H9 (cell line): ENCODE results near the gene CCNC. TPM values are rescaled to one million over a fixed set of nuclear protein-coding genes. Genes with fewer than 3 reads are reported as not detected.

Source experiments
- DNase-seq: peaks from one replicate; pipeline ENCODE4 v3.0.0-alpha.2; 2017
- H2AFZ ChIP-seq: one replicate; pipeline ENCODE4 v1.6.1; 2013; ENCODE audit warnings: mild to moderate bottlenecking, low read length, control low read depth, moderate library complexity
- H2AK5ac ChIP-seq: 2 replicates; pipeline ENCODE4 v1.6.1; 2013; ENCODE audit warnings: low read length, control low read depth, mixed read lengths; ENCODE audit not compliant: insufficient read length
- H2BK120ac ChIP-seq: one replicate; pipeline ENCODE4 v1.6.1; 2013; ENCODE audit warnings: low read depth, mild to moderate bottlenecking, low read length, control low read depth, inconsistent platforms; ENCODE audit not compliant: poor library complexity, severe bottlenecking
- H2BK12ac ChIP-seq: 2 replicates; pipeline ENCODE4 v1.6.1; 2013; ENCODE audit warnings: low read length, control low read depth, mixed read lengths, low read depth; ENCODE audit not compliant: insufficient read length
- H2BK15ac ChIP-seq: 2 replicates; pipeline ENCODE4 v1.6.1; 2013; ENCODE audit warnings: low read depth, low read length, control low read depth
- H2BK20ac ChIP-seq: one replicate; pipeline ENCODE4 v1.6.1; 2013; ENCODE audit warnings: low read depth, mild to moderate bottlenecking, low read length, control low read depth, inconsistent platforms; ENCODE audit not compliant: poor library complexity, severe bottlenecking
- H2BK5ac ChIP-seq: 2 replicates; pipeline ENCODE4 v1.6.1; 2013; ENCODE audit warnings: low read length, control low read depth, mixed read lengths; ENCODE audit not compliant: insufficient read length
- H3K14ac ChIP-seq: 2 replicates; pipeline ENCODE4 v1.6.1; 2013; ENCODE audit warnings: low read length, control low read depth; ENCODE audit not compliant: insufficient read depth
- H3K18ac ChIP-seq: 2 replicates; pipeline ENCODE4 v1.6.1; 2013; ENCODE audit warnings: low read depth, mild to moderate bottlenecking, mixed read lengths, low read length, control low read depth; ENCODE audit not compliant: insufficient read length
- H3K23ac ChIP-seq: 2 replicates; pipeline ENCODE4 v1.6.1; 2013; ENCODE audit warnings: low read length, control low read depth, mixed read lengths, low read depth; ENCODE audit not compliant: insufficient read length
- H3K23me2 ChIP-seq: 2 replicates; pipeline ENCODE4 v1.6.1; 2013; ENCODE audit warnings: low read depth, mild to moderate bottlenecking, mixed read lengths, low read length, control low read depth; ENCODE audit not compliant: insufficient read length, poor library complexity, severe bottlenecking
- H3K27ac ChIP-seq: 2 replicates; pipeline ENCODE4 v1.5.1; 2013; ENCODE audit warnings: low read length, control low read depth, mixed read lengths, low read depth; ENCODE audit not compliant: insufficient read length
- H3K27me3 ChIP-seq: 2 replicates; pipeline ENCODE4 v1.6.1; 2013; ENCODE audit warnings: low read length, control low read depth, inconsistent platforms; ENCODE audit not compliant: insufficient read depth
- H3K4ac ChIP-seq: 2 replicates; pipeline ENCODE4 v1.6.1; 2013; ENCODE audit warnings: low read depth, mild to moderate bottlenecking, control low read depth, inconsistent platforms, low read length, moderate library complexity
- H3K4me1 ChIP-seq: 2 replicates; pipeline ENCODE4 v1.6.1; 2013; ENCODE audit warnings: low read length, control low read depth, inconsistent platforms; ENCODE audit not compliant: insufficient read depth
- H3K4me2 ChIP-seq: 2 replicates; pipeline ENCODE4 v1.6.1; 2013; ENCODE audit warnings: low read length, control low read depth, mixed read lengths; ENCODE audit not compliant: insufficient read length, insufficient read depth
- H3K56ac ChIP-seq: 2 replicates; pipeline ENCODE4 v1.6.1; 2013; ENCODE audit warnings: low read depth, mild to moderate bottlenecking, mixed read lengths, low read length, control low read depth; ENCODE audit not compliant: insufficient read length
- H3K79me1 ChIP-seq: 2 replicates; pipeline ENCODE4 v1.6.1; 2013; ENCODE audit warnings: low read depth, mild to moderate bottlenecking, moderate library complexity, low read length, control low read depth, inconsistent platforms; ENCODE audit not compliant: insufficient read depth, poor library complexity, severe bottlenecking
- H3K79me2 ChIP-seq: 2 replicates; pipeline ENCODE4 v1.6.1; 2013; ENCODE audit warnings: low read length, control low read depth, inconsistent platforms; ENCODE audit not compliant: insufficient read depth
- H3K9ac ChIP-seq: 2 replicates; pipeline ENCODE4 v1.6.1; 2013; ENCODE audit warnings: low read length, control low read depth, mixed read lengths; ENCODE audit not compliant: insufficient read length; ENCODE audit errors: extremely low read depth
- H3K9me3 ChIP-seq: one replicate; pipeline ENCODE4 v1.6.1; 2013; ENCODE audit warnings: low read depth, low read length, inconsistent platforms; ENCODE audit not compliant: control insufficient read depth
- H3T11ph ChIP-seq: one replicate; pipeline ENCODE4 v1.6.1; 2013; ENCODE audit warnings: mild to moderate bottlenecking, low read length, control low read depth, inconsistent platforms
- H4K20me1 ChIP-seq: one replicate; pipeline ENCODE4 v1.6.1; 2013; ENCODE audit not compliant: control insufficient read depth, insufficient read length, insufficient read depth
- H4K5ac ChIP-seq: 2 replicates; pipeline ENCODE4 v1.6.1; 2013; ENCODE audit warnings: low read depth, mild to moderate bottlenecking, mixed read lengths, low read length, control low read depth; ENCODE audit not compliant: insufficient read length
- H4K8ac ChIP-seq: replicated peaks from 2 replicates; pipeline ENCODE4 v1.6.1; 2013; ENCODE audit warnings: low read length, control low read depth, mixed read lengths, low read depth; ENCODE audit not compliant: insufficient read length
- H4K91ac ChIP-seq: 2 replicates; pipeline ENCODE4 v1.6.1; 2013; ENCODE audit warnings: low read depth, mild to moderate bottlenecking, moderate library complexity, mixed read lengths, low read length, control low read depth; ENCODE audit not compliant: insufficient read length
- H3K27ac Mint-ChIP-seq, 3 experiments: 2 replicates in 2 of 3; 3 replicates in 1 of 3; pipeline ENCODE4 v1.8.0; 2020 to 2021; ENCODE audit warnings: mixed read lengths in 3 of 3, mild to moderate bottlenecking in 1 of 3, moderate library complexity in 1 of 3
- H3K27me3 Mint-ChIP-seq: 2 replicates; pipeline ENCODE4 v1.8.0; 2021; ENCODE audit warnings: low read depth, mild to moderate bottlenecking, moderate library complexity, mixed read lengths
- H3K36me3 Mint-ChIP-seq, 3 experiments: 2 replicates in 2 of 3; 3 replicates in 1 of 3; pipeline ENCODE4 v1.8.0; 2020 to 2021; ENCODE audit warnings: low read depth in 3 of 3, mixed read lengths in 3 of 3; ENCODE audit not compliant: insufficient read depth in 1 of 3
- H3K4me1 Mint-ChIP-seq, 2 experiments: 2 replicates each; pipeline ENCODE4 v1.8.0; 2020; ENCODE audit warnings: mixed read lengths in 2 of 2
- H3K4me3 Mint-ChIP-seq, 2 experiments: 2 replicates in 1 of 2; 3 replicates in 1 of 2; pipeline ENCODE4 v1.8.0; 2020 to 2021; ENCODE audit warnings: mild to moderate bottlenecking in 2 of 2, mixed read lengths in 2 of 2, moderate library complexity in 1 of 2
- H3K9me3 Mint-ChIP-seq, 2 experiments: 2 replicates in 1 of 2; 3 replicates in 1 of 2; pipeline ENCODE4 v1.8.0; 2020; ENCODE audit warnings: mild to moderate bottlenecking in 2 of 2, mixed read lengths in 2 of 2, moderate library complexity in 1 of 2
- WGBS: extraction: QIAGEN DNeasy Blood & Tissue Kit; methylation state at CpG from one replicate; pipeline ENCODE4 v1.1.7; 2013; ENCODE audit warnings: missing lambda C conversion rate, low lambda C conversion rate, mixed read lengths; ENCODE audit not compliant: insufficient read length; ENCODE audit errors: extremely low coverage; 5-methylcytosine and 5-hydroxymethylcytosine counted together
- total RNA-seq: library from RNA; stranded (reverse); gene quantifications from 2 replicates; pipeline ENCODE4 v1.2.1, GENCODE V29; 2021
- TF ChIP-seq, protein P1 (sequence below): fragments of 200-600 bp; sonication (generic); conservative IDR thresholded peaks from 3 replicates; pipeline ENCODE4 v1.8.0; 2021; ENCODE audit warnings: antibody characterized with exemption, mild to moderate bottlenecking

The CCNC gene
- total RNA-seq, 1 experiment from 2014 or later: 112 TPM

DNA sequence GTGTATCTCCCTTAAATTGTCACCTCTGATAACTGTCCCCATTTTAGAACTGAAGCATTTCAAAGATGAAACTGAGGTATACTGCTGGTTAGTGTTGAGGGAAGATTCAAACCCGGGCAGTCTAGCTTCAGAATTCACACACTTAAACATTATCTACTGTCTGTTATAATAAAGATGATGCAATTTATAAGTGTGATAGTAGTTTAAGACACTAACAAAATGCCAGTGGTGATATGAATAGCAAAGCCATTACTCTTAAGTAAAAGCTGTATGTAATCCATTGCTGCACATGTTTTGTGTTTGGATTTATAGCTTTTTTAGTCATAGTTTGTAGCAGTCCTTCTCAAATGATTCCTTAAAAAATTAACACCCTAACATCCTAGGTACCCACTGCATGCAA is 73.0 kb downstream of the CCNC start:
- Histone ChIP-seq H4K5ac (no peak overlapping the region), H3K4me2 (no peak overlapping the region), H3K4ac (no peak overlapping the region), H3K23ac (no peak overlapping the region), H3K9ac (no peak overlapping the region), H3K4me1 (no peaks in the 10 kb centered on the region), H3K79me1 (no peaks in the 10 kb centered on the region), H4K91ac (no peak overlapping the region), H2BK120ac (no peak overlapping the region), H2BK5ac (no peak overlapping the region), H4K20me1 (no peaks in the 10 kb centered on the region), H3K79me2 (no peaks in the 10 kb centered on the region), H3T11ph (no peak overlapping the region), H3K27ac (no peak overlapping the region), H2AK5ac (no peak overlapping the region), H2BK12ac (no peak overlapping the region), H3K14ac (no peak overlapping the region), H3K9me3 (no peaks in the 10 kb centered on the region), H2AFZ (no peak overlapping the region), H3K56ac (no peak overlapping the region), H3K27me3 (no peaks in the 10 kb centered on the region), H3K23me2 (no peaks in the 10 kb centered on the region), H2BK20ac (no peak overlapping the region), H3K18ac (no peak overlapping the region), H4K8ac (no peak overlapping the region), H2BK15ac (no peak overlapping the region)
- H3K36me3 Mint-ChIP-seq: peaks cover 5 to 22% (median 5%) of the 10 kb centered on the region in 3 experiments; a peak in 4 of 7 replicates
- no peak for DNase-seq
- H3K4me1 Mint-ChIP-seq: no peaks in the 10 kb centered on the region
- no peak overlapping the region for H3K4me3 Mint-ChIP-seq
- no CpG with 5 or more reads among the region's 1 CpG for whole genome bisulfite sequencing
- no peak overlapping the region for H3K27ac Mint-ChIP-seq
- H3K9me3 Mint-ChIP-seq: no peaks in the 10 kb centered on the region
- no peaks in the 10 kb centered on the region for H3K27me3 Mint-ChIP-seq
- TF ChIP-seq, protein P1, sequence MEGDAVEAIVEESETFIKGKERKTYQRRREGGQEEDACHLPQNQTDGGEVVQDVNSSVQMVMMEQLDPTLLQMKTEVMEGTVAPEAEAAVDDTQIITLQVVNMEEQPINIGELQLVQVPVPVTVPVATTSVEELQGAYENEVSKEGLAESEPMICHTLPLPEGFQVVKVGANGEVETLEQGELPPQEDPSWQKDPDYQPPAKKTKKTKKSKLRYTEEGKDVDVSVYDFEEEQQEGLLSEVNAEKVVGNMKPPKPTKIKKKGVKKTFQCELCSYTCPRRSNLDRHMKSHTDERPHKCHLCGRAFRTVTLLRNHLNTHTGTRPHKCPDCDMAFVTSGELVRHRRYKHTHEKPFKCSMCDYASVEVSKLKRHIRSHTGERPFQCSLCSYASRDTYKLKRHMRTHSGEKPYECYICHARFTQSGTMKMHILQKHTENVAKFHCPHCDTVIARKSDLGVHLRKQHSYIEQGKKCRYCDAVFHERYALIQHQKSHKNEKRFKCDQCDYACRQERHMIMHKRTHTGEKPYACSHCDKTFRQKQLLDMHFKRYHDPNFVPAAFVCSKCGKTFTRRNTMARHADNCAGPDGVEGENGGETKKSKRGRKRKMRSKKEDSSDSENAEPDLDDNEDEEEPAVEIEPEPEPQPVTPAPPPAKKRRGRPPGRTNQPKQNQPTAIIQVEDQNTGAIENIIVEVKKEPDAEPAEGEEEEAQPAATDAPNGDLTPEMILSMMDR: no peak

Other genes with a start within 250 kb of the CCNC start
- 17.2 and 17.7 TPM in 2 replicates for gene FAXC, start 219.0 kb downstream of the CCNC start, total RNA-seq
- 10.6 and 10.9 TPM in 2 replicates for gene COQ3, start 174.5 kb downstream of the CCNC start, total RNA-seq
- gene PNISR, start 143.4 kb downstream of the CCNC start, total RNA-seq: 127 and 134 TPM in 2 replicates
- gene USP45, start 53.2 kb downstream of the CCNC start, total RNA-seq: 15.9 and 17.0 TPM in 2 replicates
- 0.15 TPM in 1 of 2 replicates, not detected in the other for gene PRDM13, start 38.2 kb upstream of the CCNC start, total RNA-seq